UCSD-AML1 (cell line): Measurements from ENCODE around the gene KCNH2.

ENCODE experiments used
- DNase-seq: peaks from one replicate; lab custom pipeline; 2025; ENCODE audit not compliant: unreplicated experiment; lab: John Stamatoyannopoulos, UW

KCNH2 gene

GRCh38 chr7:150996376-150997074 is 18.4 kb upstream of the KCNH2 start:
- DNase-seq = peak; percentile 15

GRCh38 chr7:150994838-150995510 is 16.9 kb upstream of the KCNH2 start:
- DNase-seq = no peak

- peak; percentile 69 for DNase-seq
Observed at GRCh38 chr7:150994141-150994837, 16.2 kb upstream of the KCNH2 start.

- DNase-seq = no peak
Observed at GRCh38 chr7:150993511-150993910, 15.4 kb upstream of the KCNH2 start.

GRCh38 chr7:150992833-150993302 is 14.7 kb upstream of the KCNH2 start:
- peak; percentile 12 for DNase-seq

GRCh38 chr7:150992051-150992640 is 14.0 kb upstream of the KCNH2 start:
- DNase-seq = no peak

- DNase-seq = no peak
Observed at GRCh38 chr7:150990416-150991186, 12.5 kb upstream of the KCNH2 start, which contains the start of gene NOS3. Gene NOS3, plus strand, starts transcription at chr7:150991017. Its CDS starts 2,787 bp downstream, at chr7:150993804.

GRCh38 chr7:150989456-150989855 is 11.3 kb upstream of the KCNH2 start:
- DNase-seq = no peak

- peak; percentile 78 for DNase-seq
Observed at GRCh38 chr7:150988230-150989226, 10.4 kb upstream of the KCNH2 start.

- no peak for DNase-seq
Observed at GRCh38 chr7:150986556-150986955, 8.4 kb upstream of the KCNH2 start.

- DNase-seq = peak; percentile 37
Observed at GRCh38 chr7:150986099-150986512, 8.0 kb upstream of the KCNH2 start.

- DNase-seq = no peak
Observed at GRCh38 chr7:150983893-150984368, 5.8 kb upstream of the KCNH2 start.

GRCh38 chr7:150982351-150982750 is 4.2 kb upstream of the KCNH2 start:
- DNase-seq = no peak

GRCh38 chr7:150981644-150982043 is 3.5 kb upstream of the KCNH2 start:
- no peak for DNase-seq

GRCh38 chr7:150980663-150981062 is 2.5 kb upstream of the KCNH2 start:
- no peak for DNase-seq

GRCh38 chr7:150979713-150980390 is 1.7 kb upstream of the KCNH2 start:
- DNase-seq = no peak

- no peak for DNase-seq
Observed at GRCh38 chr7:150977382-150978125, 567 bp downstream of the KCNH2 start.
